CD4-positive, alpha-beta T cell treated with Interleukin-15 for 4 hours (primary cell): ENCODE results near the gene PAK3.

Experiments used
- DNase-seq: peaks from one replicate; pipeline ENCODE4 v3.0.0-alpha.2; 2020; ENCODE audit warnings: low spot score

PAK3 gene

GRCh38 chrX:111095974-111096895 is at the start of gene PAK3:
PAK3 (plus strand) TSS chrX:111096191; CDS start chrX:111123104, 26,913 bp downstream.
- peak; percentile 44 for DNase-seq

GRCh38 chrX:111047575-111047974 is 48.4 kb upstream of the PAK3 start:
- DNase-seq: no peak

GRCh38 chrX:111052478-111052877 is 43.5 kb upstream of the PAK3 start:
- no peak for DNase-seq

- DNase-seq: no peak
These were observed 24.3 kb upstream of the PAK3 start for GRCh38 chrX:111071542-111072277.

GRCh38 chrX:111083081-111083480 is 12.9 kb upstream of the PAK3 start:
- DNase-seq: no peak

- DNase-seq: no peak
These were observed 9.4 kb upstream of the PAK3 start for GRCh38 chrX:111086591-111087006.

- no peak for DNase-seq
These were observed 7.4 kb upstream of the PAK3 start for GRCh38 chrX:111088628-111089027.

- no peak for DNase-seq
These were observed 5.5 kb upstream of the PAK3 start for GRCh38 chrX:111090458-111090857.

- DNase-seq: peak; percentile 65
These were observed 2.9 kb downstream of the PAK3 start for GRCh38 chrX:111098874-111099273.

- DNase-seq: peak; percentile 51
These were observed 4.2 kb downstream of the PAK3 start for GRCh38 chrX:111100191-111100590.

GRCh38 chrX:111101580-111101979 is 5.6 kb downstream of the PAK3 start:
- DNase-seq: no peak

GRCh38 chrX:111102636-111103035 is 6.6 kb downstream of the PAK3 start:
- DNase-seq: no peak

- no peak for DNase-seq
These were observed 7.3 kb downstream of the PAK3 start for GRCh38 chrX:111103246-111103645.

- DNase-seq: no peak
These were observed 14.2 kb downstream of the PAK3 start for GRCh38 chrX:111110098-111110775.

GRCh38 chrX:111114806-111115205 is 18.8 kb downstream of the PAK3 start:
- DNase-seq: no peak

- no peak for DNase-seq
These were observed 20.7 kb downstream of the PAK3 start for GRCh38 chrX:111116666-111117065.

GRCh38 chrX:111119341-111119740 is 23.4 kb downstream of the PAK3 start:
- DNase-seq: no peak

- DNase-seq: peak; percentile 2
These were observed 27.1 kb downstream of the PAK3 start for GRCh38 chrX:111123125-111123524.

GRCh38 chrX:111123606-111124179 is 27.7 kb downstream of the PAK3 start:
- no peak for DNase-seq

- DNase-seq: peak; percentile 0
These were observed 28.4 kb downstream of the PAK3 start for GRCh38 chrX:111124418-111124817.

- DNase-seq: no peak
These were observed 31.0 kb downstream of the PAK3 start for GRCh38 chrX:111127038-111127437.

- no peak for DNase-seq
These were observed 33.9 kb downstream of the PAK3 start for GRCh38 chrX:111129921-111130320.
